LNCaP clone FGC (cell line): ENCODE measurements around the gene TEAD1.

ENCODE experiments used
- DNase-seq: peaks from one replicate; pipeline ENCODE4 v3.0.0-alpha.2; 2011; ENCODE audit warnings: low read depth
- H3K4me3 ChIP-seq: 2 replicates; pipeline ENCODE4 v1.5.1; 2011; ENCODE audit warnings: mild to moderate bottlenecking, low read depth, low read length, control low read depth
- CTCF ChIP-seq: IDR thresholded peaks from 2 replicates; pipeline ENCODE4 v1.5.1; 2012; ENCODE audit warnings: mild to moderate bottlenecking; ENCODE audit not compliant: control insufficient read depth, insufficient read depth; ENCODE audit errors: extremely low read depth

Gene TEAD1

GRCh38 chr11:12702999-12703453, 28.8 kb downstream of the TEAD1 start:
- no peak for DNase-seq
- no peak for TF ChIP-seq CTCF

GRCh38 chr11:12704049-12704448, 29.8 kb downstream of the TEAD1 start:
- no peak for TF ChIP-seq CTCF
- H3K4me3 ChIP-seq, result no peak overlapping the region
- DNase-seq, result no peak

More at GRCh38 chr11:12702999-12703453, 28.8 kb downstream of the TEAD1 start:
- no peak overlapping the region for H3K4me3 ChIP-seq

- DNase-seq, result no peak
- TF ChIP-seq CTCF, result no peak
- H3K4me3 ChIP-seq, result no peak overlapping the region
Measured at GRCh38 chr11:12705874-12706273, 31.7 kb downstream of the TEAD1 start.

- DNase-seq, result no peak
- TF ChIP-seq CTCF, result no peak
- H3K4me3 ChIP-seq, result no peak overlapping the region
Measured at GRCh38 chr11:12706545-12707499, 32.6 kb downstream of the TEAD1 start.

- no peak overlapping the region for H3K4me3 ChIP-seq
- DNase-seq, result no peak
- no peak for TF ChIP-seq CTCF
Measured at GRCh38 chr11:12707500-12707880, 33.3 kb downstream of the TEAD1 start.

GRCh38 chr11:12711496-12711895, 37.3 kb downstream of the TEAD1 start:
- no peak for TF ChIP-seq CTCF
- DNase-seq, result no peak

GRCh38 chr11:12712132-12712531, 37.9 kb downstream of the TEAD1 start:
- TF ChIP-seq CTCF, result no peak
- no peak overlapping the region for H3K4me3 ChIP-seq
- DNase-seq, result no peak

More at GRCh38 chr11:12711496-12711895, 37.3 kb downstream of the TEAD1 start:
- no peak overlapping the region for H3K4me3 ChIP-seq
